COLO829 (cell line): ENCODE data around the gene LIME1.

ENCODE experiments used
- DNase-seq: peaks from one replicate; pipeline ENCODE4 v3.0.0; 2012; ENCODE audit warnings: low spot score

LIME1 gene

DNA sequence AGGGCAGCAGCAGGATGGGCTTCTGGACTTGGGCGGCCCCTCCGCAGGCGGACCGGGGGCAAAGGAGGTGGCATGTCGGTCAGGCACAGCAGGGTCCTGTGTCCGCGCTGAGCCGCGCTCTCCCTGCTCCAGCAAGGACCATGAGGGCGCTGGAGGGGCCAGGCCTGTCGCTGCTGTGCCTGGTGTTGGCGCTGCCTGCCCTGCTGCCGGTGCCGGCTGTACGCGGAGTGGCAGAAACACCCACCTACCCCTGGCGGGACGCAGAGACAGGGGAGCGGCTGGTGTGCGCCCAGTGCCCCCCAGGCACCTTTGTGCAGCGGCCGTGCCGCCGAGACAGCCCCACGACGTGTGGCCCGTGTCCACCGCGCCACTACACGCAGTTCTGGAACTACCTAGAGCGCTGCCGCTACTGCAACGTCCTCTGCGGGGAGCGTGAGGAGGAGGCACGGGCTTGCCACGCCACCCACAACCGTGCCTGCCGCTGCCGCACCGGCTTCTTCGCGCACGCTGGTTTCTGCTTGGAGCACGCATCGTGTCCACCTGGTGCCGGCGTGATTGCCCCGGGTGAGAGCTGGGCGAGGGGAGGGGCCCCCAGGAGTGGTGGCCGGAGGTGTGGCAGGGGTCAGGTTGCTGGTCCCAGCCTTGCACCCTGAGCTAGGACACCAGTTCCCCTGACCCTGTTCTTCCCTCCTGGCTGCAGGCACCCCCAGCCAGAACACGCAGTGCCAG is 39.7 kb upstream of the LIME1 start, which contains the start of gene TNFRSF6B:
Gene TNFRSF6B, plus strand, starts transcription at position 25 of the 729 bp plus-strand sequence. Its CDS starts 116 bp downstream, at position 141.
- no peak for DNase-seq

GRCh38 chr20:63697357-63697867 is 39.1 kb upstream of the LIME1 start:
- no peak for DNase-seq

- no peak for DNase-seq
These were observed 38.5 kb upstream of the LIME1 start for GRCh38 chr20:63697868-63698545.

DNA sequence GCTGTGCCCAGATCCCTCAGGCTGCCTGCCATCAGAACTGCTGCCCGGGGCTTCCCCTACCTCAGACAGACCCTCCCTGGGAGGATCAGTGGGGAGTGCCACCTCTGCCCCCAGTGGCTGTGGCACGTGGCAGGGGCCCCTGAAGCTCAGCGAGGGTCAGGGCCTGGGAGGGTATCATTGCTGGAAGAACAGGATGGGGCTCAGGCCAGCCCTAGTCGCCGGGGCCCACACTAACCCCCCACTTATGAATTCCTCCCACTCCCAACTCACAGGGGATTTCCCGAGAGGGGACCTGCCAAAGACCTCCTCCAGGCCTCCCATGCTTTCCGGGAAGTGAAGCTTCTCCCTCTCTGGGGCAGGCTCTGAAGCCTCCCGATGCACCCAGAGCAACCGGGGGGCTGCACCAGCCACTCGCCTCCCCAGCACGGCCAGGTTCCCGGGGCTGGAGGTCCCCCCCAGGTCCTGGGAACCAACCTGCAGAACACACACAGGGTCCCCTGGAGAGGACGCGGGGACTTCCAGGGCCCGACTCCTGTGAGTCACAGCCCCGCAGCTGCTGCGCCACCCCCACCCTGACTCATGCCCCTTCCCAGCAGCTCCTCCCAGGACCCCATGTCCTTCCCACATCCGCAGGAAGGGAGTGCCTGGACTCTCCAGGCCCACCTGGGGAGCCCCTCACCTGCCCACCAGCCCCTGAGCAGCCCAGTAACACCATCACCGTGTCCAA is 37.6 kb upstream of the LIME1 start:
- no peak for DNase-seq

- no peak for DNase-seq
These were observed 36.8 kb upstream of the LIME1 start for GRCh38 chr20:63699466-63700198.

DNA sequence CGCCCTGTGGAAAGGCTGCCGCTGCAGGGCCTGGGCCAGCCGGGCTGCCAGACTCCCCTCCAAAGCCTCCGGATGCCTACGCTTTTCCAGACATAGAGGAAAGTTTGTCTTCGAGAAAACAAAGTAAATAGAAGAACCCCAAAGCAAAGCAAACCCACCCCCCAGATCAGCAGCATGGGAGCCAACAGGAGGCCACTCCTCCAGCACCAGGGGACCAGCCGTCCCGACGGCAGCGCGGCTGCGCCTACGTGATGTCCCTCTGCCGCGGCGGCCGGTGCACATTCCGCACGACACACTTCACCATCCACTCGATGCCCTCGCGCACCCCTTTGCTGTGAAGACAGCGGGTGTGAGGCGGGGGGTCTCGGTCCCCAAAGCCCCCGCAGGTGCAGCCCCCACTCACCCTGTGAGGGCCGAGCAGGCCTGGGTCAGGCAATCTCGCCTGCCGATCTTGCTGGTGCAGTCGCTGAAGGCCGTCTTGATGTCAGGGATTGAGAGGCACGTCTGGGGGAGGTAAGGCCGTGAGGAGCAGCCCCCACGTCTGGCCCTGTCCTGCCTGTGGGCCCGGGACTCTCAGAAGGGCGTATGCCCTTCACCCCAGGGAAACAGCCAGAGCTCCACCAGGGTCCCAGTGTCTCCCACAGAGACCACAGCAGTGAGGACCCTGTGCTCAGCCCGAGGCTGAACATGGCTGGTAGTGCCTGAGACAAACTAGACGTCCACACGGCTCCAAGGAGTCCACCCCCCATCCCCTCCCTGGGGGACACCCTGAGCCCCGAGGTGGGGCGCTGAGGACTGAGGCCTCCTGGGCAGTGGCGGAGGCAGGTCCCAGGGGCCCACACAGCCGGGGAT is 36.0 kb upstream of the LIME1 start:
- no peak for DNase-seq

GRCh38 chr20:63701051-63701328 is 35.5 kb upstream of the LIME1 start:
- no peak for DNase-seq

- DNase-seq = no peak
These were observed 35.0 kb upstream of the LIME1 start for GRCh38 chr20:63701329-63702035.

DNA sequence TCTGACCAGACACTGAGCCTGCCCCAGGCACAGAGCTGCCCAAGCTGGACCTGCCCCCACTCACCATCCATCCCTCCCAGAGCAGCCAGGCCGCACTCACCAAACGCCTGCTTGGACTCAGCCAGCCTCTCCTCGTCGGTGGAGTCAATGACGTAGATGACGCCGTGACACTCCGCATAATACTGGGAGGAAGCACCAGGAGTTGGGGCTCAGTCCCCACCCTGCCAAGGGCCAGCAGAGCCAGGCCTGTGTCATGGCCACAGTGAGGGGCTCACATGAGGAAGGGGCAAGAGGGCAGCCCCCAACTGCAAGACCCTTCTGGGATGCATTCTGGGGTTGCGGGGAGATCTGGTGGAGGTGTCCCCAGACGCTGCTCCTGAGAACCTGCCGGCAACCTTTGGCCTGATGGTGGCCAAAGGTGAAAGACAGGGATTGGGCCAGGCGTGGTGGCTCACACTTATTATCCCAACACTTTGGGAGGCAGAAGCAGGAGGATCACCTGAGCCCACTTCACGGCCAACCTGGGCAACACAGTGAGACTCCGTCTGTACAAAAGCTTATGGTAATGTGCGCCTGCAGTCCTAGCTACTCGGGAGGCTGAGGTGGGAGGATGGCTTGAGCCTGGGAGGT is 34.3 kb upstream of the LIME1 start:
- no peak for DNase-seq

DNA sequence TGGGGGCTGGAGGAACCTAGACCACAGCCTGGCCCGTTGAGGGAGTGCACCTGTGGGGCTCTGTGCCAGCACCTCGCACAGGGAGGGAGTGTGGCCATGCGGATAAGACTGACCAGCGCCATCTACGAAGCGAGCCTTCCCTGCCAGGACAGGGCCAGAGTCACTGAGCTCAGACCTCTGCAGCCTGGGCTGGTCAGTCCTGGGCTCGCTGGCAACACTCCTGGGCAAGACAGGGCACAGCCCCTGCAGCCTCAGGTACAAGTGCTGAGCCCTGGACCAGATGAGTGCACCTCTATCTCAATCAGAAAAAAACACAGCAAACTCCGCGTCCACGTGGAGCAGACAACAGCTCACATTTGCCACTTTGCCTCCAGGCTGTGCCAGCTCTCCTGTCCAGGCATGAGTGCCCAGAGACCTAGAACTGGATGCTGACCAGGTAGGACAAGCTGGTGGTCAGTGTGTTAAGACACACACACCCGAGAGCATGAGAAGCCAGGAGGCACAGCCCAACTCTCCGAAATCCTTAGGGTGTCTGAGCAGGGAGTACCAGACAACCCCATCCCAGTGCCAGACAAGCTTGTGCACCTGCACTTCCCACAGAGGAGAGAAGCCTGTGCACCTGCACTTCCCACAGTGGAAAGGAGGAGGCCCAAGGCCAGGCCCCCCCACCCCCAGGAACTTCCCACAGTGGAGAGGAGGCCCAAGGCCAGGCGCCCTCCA is 33.6 kb upstream of the LIME1 start:
- no peak for DNase-seq

DNA sequence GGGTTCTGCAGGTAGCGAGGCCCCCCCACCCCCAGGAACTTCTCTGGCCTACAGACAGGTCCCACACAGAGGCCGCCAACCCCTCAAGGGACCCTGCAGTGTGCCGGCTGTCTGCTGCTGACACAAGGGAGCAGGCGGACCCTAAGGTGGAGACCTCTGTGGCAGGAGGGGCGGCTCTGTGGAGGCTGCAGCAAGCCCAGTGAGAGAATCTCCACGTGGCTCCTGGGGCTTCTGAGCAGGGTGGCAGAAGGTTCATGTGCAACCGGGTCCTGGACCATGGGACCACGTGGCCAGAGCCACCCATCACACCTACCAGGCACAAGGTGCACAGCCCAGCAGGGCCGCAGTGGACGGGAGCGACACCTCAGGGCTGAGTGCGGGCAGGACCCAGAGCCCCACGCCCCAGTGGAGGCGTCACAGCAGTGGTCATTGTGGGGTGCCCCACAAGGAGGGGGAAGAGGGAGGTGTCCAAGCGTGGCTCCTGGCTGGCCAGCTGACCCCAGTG is 32.9 kb upstream of the LIME1 start:
- no peak for DNase-seq

DNA sequence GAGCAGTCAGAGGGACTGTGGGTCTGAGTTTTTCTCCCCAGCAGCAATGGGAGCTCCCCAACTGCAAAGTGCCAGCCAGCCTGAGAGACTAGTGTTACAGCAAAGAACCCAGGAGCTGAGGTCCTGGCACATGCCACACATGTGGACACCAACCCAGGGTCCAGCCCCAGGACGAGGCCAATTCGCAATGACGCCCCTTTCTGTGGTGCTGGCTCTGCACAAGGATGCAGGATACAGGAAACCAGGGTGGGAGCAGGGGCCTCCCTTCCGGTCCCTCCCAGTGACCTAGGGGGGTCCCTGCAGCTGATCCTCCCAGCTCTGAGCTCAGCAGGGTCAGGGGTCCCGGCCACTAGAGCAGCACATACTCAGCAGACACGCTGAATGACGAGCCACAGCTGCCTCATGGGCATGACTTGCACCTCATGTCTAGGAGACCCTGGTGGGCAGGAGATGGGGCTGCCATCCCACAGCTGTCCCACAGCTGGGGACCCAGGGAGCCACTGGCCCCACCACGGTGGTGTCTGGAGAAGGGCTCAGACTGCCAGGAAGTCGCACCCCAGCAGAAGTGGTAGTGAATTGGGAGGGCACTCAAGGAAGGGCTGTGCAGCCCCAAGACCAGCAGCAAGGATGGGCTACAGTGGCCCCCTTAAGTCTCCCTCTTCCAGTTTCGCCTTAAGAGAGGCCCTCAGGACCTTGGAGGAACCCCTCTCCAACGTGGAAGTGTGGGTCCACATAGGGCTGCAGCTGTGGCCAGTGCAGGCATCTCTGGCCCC is 32.3 kb upstream of the LIME1 start:
- no peak for DNase-seq

GRCh38 chr20:63704749-63705117 is 31.7 kb upstream of the LIME1 start:
- no peak for DNase-seq

- DNase-seq = no peak
These were observed 31.0 kb upstream of the LIME1 start for GRCh38 chr20:63705232-63706026.

- no peak for DNase-seq
These were observed 30.3 kb upstream of the LIME1 start for GRCh38 chr20:63706027-63706695.

DNA sequence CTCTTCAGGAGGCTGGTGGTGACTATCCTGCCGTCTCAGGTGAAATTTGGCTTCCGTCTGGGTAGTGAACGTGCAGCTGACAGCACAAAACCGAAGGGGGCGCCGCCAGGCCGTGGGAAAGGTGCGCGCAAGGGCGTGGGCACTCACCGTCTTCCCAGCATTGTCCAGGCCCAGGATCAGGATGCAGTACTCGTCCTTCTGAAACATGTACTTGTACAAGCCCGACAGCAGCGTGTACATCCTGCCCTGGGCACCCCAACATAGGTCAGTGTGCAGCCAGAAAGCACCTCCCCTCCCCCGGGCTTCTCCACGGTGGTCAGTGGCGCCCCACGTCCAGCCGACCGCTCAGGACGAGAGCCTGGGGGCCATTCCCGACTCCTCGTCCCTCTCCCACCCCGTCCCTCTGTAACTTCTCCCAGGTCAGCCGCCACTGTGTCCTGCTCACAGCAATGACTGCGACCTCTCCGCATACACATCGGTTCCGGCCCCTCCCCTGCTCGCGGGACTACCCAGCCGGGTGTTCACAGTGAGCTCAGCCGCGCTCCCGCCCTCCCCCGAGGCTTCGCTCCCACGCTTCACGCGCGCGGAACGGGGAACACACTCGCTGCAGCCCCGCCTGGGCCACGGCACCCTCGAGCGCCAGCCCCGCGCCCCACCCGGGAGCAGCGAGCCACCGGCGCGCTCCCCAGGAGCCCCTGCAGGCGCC is 29.5 kb upstream of the LIME1 start:
- DNase-seq = peak; percentile 23
